CD4-positive, alpha-beta T cell treated with Interferon gamma for 1 hour (primary cell): ENCODE measurements around the gene EAF1.

Experiments
- DNase-seq: peaks from one replicate; pipeline ENCODE4 v3.0.0-alpha.2; 2020

Gene EAF1

DNA sequence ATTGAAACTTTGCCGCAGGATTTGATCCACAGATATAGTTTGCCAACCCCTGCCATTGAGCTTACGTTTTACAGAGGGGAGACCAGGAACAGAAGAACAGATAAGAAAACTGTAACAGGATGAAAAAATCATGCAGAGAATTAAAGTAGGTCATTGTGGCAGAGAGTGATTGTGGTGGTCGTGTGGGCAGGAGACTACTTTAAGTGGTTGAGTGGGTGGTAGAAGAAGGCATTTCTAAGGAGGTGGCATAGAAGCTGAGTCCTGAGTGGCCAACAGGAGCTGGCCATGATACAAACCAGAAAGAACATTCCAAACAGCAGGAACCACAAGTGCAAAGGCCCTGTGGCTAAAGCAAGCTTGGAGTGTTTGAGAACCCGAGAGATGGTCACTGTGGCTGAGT lies 59.6 kb downstream of the EAF1 start:
- no peak for DNase-seq

DNA sequence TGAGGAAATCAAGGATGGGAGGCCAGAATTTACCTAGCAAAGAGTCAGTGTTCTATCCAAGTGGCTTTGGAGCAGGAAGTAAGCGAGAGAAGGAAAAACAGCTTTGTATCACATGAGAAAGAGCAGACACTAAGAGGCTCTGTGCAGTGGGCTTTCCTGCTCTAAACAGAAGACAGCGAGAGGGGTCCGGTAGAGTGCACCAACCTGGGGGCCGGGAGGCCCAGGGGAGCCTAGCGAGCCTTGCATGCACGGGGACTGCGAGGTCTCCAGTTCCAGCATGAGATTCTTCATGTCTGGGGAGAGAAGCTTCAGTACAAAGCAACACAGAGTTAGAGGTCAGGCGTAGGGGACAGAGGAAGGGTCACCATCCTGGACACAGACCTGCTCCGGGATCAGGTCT lies 60.6 kb downstream of the EAF1 start:
- DNase-seq: no peak

DNA sequence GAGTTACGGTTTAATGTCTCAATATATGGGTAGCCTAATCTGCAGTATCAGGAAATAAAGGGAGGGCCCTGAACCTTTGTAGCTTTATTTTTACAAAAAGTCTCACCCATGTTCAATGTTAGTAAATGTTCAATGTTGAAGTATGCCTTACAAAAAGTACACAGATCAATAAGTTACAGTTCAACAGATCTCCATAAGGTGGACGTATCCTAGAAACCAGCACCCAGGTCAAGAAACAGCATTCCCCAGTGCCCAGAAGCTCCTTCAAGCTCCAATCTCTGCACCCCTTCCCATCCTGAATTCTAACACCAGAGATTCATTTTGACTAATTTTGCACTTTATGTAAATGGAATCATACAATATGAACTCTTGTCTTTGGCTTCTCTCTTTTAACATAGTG lies 62.8 kb downstream of the EAF1 start:
- no peak for DNase-seq

DNA sequence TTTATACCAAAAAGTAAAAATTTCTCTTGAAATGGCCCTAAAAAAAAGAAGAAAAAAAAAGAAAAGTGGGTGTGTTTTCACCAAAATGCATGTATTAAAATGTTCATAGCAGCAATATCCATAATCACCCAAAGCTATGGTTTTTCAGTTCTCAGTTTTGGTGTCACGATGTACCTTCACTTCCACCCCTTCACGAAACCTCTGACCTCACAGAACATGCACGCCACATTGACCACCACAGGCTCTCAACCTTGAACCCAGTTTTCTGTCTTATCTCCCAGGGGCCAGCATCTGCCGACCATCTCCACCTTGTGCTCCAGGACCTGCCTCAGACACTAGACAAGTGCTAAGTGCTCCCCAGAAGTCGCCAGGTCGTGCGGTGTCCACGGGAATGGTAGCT lies 63.7 kb downstream of the EAF1 start:
- DNase-seq: no peak
